ENCODE measurements around the gene GCNA.

GCNA gene, protein sequence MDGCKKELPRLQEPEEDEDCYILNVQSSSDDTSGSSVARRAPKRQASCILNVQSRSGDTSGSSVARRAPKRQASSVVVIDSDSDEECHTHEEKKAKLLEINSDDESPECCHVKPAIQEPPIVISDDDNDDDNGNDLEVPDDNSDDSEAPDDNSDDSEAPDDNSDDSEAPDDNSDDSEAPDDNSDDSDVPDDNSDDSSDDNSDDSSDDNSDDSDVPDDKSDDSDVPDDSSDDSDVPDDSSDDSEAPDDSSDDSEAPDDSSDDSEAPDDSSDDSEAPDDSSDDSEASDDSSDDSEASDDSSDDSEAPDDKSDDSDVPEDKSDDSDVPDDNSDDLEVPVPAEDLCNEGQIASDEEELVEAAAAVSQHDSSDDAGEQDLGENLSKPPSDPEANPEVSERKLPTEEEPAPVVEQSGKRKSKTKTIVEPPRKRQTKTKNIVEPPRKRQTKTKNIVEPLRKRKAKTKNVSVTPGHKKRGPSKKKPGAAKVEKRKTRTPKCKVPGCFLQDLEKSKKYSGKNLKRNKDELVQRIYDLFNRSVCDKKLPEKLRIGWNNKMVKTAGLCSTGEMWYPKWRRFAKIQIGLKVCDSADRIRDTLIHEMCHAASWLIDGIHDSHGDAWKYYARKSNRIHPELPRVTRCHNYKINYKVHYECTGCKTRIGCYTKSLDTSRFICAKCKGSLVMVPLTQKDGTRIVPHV

DNA sequence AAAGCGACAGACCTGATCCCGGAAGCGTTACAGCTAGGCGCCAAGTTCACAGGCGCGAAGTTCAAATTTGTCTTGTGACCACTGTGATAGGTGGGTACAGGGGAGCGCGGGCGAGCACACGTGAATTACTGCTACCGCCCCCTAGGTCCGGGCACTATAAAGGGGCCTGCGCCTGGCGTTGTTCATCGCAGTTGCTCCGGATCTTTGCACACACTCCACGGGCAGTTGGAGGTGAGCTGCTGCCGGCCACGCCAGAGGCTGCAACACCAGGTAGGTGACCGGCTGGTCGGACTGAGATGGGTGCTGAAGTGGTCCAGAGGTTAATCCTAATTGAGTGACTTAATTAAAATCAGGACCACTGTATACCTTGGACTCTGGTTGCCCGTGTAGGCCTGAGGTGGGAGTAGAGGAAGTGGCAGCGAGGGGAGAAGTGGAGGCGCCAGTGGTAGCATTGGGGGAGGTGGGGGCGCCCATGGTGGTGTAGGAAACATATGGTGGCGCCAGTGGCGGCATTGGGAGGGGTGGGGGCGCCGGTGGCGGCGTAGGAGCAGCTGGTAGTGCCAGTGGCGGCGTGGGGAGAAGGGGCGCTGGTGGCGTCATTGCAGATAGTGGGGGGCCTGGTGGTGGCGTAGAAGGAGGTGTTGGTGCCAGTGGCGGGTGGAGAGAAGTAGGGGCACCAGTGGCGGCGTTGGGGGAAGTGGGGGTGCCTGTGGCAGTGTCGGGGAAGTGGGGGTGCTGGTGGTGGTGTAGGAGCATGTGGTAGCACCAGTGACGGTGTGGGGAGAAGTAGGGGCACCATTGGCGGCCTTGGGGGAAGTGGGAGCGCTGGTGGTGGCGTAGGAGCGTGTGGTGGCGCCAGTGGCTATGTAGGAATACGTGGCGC is at the start of gene GCNA:
GCNA (plus strand) TSS at position 185 of the 883 bp plus-strand sequence. CDS start 2,385 bp downstream, outside the sequence.
- DNase-seq: no peak

DNA sequence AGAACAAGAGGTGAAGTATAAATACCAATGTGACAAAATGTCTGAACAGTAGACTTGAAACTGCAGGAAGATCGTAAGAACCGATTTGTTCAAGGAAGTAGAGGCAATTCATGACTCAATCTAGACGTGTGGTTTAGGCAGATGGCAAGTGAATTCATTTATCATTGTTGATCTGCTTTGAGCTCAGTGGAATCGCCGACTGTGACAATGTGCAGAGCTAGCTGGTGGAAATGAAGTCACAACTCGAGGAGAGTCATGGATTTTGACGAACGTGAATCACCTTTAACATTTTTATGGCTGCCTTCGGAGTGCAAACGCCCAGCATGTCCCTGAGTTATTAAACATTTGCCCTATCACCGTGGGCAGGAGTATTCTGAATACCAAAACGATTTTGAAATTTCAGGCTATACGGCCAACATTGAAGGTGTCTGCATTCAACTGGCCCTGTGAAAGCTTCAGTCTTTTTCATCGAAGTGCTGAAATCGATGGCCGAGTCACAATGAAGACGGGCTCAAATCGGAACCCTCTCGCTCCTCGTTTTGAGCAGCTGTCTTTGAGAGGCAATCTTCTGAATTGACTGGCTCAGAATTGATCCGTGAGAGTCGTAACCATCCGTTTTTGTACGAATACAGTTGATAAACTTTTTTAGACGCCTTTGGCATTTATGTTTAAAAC is 46.0 kb upstream of the GCNA start:
- DNase-seq: peak; percentile 72

DNA sequence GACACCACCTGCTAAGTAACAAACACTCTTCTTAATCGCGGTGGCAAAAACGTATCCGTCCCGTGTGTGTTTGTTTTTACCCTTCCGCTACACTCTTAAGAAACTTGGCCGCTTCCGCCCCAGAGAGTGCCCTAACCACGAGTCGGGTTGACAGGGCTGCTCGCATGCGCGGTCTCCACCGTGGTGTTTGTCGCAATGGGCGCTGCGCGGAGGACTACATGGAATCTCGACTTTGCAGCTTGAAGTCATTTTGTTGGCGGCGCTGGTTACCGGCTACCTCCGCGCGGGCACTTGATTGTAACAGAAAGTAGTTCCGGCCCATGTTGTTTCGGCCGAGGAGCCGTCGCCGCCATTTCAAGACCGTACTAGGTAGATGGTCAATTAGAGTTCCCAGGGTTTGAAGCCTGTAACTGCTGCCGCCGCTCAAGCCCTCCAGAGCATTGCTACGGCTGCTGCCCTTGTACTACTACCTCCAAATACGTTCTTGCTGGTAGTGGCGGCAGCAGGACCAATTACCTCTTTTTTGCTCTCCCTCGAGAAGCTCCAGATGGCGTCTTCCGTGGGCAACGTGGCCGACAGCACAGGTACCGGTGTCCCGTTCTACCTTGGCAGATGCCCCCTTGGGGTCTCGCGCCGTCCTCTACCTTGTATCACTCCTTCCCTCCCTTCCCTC is 45.3 kb upstream of the GCNA start, which contains the start of gene OGT:
OGT (plus strand) TSS at position 352 of the 673 bp plus-strand sequence; CDS start at position 548, 196 bp downstream.
- peak; percentile 95 for DNase-seq

DNA sequence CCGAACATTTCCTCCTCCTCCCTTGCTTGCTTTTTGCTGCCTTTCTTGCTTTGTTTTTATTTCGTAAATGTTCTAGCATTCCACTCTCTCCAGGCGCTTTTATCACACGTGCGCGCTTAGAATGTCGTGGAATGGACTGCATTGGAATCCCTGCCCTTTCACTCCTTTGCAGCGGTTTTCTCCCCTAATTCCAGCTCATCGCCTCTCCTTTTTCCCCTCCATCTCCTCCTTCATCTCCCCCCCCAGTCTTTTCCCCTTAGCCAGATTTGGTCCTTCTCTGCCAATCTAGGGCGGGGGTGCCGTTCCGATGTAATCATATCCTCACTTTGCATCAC is 44.8 kb upstream of the GCNA start:
- DNase-seq: no peak

DNA sequence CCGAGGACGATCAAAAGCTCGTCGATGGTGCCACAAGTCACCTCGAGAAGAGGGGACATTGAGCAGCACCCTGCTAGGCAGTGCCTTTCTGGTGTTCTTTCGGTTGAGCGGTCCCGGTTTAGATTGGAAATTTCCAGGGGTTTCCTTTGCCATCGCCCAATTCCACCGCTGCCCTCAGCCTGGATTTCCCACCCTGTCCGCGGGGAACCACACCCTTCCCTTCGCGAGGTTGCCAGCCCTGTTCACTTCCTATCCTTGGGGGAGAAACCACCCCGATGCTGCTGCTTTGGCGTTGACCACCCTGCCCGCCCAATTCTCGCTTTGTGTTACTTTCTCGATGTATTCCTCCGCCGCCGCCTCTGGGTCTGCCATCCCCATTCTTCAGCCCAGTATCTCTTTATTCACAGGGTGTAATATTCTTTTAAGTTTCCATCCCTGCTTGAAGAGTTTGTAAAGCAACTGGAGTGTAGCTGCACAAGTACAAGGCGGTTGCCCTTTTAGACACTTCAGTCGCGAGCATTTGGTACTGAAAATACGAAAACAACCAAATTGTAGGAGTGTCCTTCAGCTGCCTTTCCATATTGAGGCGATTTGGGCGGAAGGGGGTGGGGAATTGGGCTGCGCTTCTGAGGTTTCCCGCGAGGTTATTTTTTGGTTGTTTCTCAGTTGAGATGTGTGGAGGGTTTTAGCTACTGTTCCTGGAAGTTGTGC is 44.2 kb upstream of the GCNA start:
- DNase-seq: peak; percentile 56

DNA sequence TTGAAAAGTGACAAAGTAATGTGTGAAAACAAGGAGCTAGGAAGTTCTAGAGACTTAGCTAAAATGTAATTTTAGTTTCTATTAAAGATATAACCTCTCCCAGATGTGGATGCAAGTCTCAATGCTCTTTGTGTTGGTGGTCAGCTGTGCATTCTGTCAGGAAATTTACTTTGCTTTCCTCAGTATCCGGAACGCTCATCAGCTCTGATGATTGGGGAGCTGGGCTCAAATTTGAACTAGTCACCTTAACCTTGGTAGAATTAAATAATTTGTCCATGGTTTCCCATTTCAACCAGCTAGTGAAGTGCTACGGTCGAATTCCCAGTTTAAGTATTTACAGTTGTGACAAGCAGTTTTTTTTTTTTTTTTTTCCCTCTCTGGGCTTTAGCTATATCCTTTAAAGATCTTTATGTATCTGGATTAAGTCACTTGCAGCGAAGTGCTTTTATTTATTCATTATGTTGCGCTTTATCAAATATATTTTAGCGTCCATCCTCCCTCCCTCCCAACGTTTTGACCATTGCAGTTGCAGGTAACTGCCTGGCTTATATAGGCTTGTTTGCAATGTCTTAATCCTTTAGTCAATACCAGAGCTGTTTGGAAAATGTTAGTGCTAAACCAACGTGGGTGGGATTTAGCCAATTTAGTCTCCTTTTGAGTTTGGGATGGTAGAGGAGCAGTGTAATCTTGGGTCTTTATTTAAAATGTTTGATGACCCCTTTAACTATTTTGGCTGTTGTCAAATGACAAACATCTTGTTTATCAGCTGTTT is 43.3 kb upstream of the GCNA start:
- no peak for DNase-seq

DNA sequence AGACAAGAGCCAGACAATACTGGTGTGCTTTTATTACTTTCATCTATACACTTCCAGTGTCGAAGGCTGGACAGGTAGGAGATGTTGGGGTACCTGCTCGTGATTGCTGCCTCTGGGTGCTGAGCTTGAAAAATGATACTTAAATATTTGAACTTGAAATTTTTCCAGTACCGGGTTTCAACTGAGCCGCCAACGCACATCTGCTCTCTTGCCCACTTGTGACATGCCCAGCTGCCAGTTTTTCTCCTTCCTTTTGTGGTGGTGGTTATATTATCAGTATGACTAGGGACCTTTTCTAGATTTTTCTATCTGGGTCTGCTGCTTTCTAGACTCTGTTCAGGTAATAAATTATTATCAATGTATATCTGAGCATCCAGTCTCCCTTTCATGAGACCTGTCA is 42.0 kb upstream of the GCNA start:
- DNase-seq: no peak

DNA sequence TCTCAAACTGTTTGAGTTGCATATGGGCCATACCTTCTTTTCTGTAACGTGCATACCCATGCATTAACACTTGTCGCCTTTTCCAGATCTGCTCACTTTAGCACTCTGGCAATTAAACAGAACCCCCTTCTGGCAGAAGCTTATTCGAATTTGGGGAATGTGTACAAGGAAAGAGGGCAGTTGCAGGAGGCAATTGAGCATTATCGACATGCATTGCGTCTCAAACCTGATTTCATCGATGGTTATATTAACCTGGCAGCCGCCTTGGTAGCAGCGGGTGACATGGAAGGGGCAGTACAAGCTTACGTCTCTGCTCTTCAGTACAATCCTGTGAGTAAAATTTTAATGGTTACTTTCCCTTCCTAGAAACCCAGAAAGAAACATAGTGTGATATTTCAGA is 40.5 kb upstream of the GCNA start:
- no peak for DNase-seq

DNA sequence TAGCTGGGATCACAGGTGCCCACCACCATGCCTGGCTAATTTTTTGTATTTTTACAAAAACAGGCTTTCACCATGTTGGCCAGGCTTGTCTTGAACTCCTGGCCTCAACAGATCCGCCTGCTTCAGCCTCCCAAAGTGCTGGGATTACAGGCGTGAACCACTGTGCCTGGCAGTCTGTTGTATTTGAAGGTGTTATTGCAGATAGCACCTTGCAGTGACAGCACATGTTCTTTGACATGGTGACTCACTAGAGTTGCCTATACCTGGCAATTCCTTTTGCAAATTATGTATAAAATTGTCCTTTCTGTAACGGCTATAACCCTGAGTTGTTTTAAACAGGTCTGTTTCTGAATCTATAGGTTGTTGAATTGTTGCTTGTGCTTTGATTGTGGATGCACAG is 37.4 kb upstream of the GCNA start:
- DNase-seq: peak; percentile 22

DNA sequence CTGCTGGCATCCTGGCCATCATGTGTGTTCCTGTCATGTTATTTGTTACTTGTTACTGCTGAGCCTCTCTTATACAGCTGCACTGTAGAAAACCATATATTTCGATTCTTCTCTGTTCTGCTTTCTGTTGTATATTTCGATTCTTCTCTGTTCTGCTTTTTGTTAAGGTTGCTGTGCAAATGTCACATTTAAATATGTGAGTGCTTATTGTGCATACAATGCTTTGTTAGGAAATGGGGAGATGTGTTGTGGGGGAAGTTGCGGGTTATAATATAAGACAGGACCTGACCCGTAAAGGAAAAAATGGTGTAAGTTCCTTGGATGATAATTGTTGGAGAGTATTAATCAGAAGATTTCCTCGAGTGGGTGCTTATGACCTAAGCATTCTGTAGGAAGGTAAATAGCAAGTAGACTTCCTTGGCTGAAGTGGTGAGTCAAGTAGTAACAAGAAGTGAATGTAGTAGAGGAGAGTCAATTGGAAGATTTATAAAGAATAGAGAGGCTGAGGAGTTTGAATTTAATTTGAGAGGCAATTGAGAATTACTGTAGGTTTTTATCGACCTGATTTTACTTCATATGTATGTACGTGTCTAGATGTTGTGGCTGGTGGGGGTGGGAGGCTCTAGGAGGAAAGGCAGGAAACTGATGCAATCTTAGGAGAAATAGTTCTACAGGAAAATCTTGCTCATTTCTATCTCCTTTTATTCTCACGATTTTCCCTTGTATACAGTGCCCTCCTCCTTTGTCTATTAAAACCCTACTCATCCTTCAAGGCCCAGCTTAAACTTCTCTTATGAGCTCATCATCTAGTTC is 36.8 kb upstream of the GCNA start:
- no peak for DNase-seq

DNA sequence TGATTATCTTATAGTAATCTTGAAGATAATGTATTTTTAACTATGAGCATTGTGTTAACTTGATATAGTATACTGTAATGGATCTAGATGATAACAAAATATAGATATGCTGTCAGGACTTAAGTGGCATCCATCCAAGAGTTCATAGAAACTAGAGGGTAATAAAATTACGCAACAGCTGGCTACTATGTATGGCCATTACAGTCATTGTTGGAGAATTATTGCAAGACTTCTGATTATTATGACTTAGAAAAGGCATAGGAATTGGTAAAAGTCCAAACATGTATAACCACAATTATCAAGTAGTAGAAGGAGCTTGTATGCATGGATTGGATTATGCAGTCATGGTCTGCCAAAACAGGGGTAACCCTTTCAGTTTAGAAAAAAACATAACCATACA is 35.8 kb upstream of the GCNA start:
- no peak for DNase-seq

DNA sequence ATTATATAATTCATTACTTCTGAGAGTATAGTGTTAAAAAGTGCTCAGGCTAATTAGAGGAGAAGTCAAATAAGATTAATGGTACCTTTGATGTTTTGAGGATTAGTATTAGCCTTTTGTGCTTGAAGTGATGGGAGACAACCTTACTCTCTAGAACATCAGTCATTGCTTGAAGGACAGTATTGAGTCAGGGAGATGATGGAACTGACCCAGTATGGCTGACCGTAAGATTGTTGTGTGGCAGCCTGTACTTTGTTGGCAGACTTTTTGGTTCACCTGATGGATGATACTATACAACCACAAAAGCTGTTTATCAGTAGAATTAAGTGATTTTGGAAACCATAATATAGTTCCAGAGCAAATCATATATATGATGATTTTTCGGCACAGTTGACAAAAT is 35.4 kb upstream of the GCNA start:
- no peak for DNase-seq

DNA sequence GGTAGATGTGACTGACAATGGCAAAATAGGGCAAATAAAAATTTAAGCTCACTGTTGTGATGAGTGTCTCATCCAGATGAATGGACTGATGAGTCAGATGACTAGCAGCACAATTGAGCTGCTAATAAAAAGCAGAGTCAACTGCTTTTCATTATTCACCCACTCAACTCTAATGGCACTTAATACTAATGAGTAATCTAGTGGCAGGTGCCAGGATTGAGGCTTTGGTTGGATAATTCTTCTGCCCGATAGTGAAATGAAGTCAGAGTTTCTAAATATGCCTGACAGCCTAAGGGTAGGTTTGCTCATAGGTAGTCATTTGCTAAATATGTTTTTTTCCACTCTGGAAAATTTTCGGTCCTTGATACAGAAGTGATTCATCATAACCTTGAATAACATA is 34.9 kb upstream of the GCNA start:
- DNase-seq: no peak

DNA sequence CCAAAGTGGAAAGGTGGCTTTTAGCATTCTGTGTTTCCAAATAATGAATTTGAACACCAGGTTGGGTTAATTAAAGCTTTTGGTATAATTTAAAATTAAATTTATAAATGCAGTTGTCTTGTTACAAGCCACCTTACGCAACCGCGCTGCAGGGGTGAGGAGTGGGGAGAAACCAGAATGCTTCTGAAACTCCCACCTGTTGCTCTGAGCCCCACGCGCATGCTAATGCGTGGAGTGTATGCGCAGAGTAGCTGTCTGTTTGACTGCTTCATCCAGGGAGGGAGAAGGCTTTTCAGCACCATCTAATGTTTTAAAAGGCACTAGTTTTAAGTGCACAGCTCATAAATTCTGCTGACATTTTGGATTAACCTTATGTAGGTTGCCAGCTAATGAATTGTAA is 32.9 kb upstream of the GCNA start:
- no peak for DNase-seq

DNA sequence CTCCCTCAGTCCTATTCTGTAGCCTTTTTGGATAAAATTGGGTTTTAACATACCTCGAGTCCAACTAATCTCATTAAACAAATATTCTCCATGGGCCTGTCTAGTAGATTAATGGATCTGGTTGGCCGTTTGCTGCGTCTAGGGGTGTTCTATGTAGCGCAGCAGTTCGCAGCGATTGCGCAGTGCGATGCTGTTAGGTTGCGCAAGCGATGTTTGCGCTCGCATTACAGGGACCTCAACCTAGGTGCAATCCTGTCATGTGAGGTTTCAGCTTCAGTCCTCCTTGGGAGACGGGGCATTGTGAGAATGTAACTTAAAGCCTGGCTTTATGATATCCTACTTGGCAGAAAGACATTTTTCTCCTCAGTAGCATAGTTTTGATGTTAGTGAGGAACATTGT is 31.4 kb upstream of the GCNA start:
- no peak for DNase-seq

DNA sequence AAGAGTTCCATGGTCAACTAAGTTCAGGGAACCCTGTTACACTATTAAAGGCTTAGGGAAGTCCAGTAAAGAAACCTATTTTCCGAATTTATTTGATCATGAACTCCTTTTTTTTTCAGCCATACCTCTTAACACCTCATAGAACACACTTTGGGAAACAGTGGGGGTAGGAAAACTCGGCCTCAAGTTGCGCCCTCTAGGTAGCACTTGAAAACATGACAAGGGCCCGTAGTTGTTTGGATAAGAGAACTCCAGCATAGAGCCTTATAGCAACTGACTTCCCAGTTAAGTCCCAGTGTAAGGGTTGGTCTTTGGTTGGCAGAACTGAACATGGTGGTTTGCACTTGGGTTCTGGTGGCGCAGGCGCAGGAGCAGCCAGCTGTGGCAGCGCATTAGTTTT is 30.9 kb upstream of the GCNA start:
- DNase-seq: no peak

DNA sequence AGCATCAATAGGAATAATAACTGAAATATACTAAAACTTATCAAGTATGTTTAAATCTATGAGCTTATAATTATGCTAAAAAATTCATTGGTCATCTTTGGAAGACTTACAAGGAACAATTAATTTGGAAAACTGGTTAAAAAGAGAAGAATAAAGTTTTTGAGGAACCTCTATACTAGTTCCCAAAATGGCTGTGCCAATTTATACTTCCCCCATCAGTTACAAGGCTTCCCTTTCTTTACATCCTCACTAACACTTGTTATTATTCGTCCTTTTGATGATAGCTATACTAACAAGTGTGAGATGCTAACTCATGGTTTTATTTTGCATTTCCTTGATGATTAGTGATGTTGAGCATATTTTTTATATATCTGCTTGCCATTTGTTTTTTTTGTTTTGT is 28.3 kb upstream of the GCNA start:
- no peak for DNase-seq

DNA sequence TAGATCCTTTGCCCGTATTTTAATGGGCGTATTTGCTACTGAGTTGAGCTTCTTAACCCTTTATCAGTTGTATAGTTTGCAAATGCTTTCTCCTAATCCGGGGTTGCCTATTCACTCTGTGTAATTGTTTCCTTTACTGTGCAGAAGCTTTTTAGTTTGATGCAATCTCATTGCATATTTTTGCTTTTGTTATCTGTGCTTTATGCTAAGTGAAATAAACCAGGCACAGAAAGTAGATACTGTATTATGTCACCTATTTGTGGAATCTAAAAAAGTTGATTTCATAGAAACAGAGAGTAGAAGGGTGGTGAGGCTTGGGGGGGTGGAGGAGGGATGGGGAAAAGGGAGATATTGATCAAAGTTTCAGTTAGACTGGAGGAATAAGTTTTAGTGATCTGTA is 27.7 kb upstream of the GCNA start:
- DNase-seq: peak; percentile 7

DNA sequence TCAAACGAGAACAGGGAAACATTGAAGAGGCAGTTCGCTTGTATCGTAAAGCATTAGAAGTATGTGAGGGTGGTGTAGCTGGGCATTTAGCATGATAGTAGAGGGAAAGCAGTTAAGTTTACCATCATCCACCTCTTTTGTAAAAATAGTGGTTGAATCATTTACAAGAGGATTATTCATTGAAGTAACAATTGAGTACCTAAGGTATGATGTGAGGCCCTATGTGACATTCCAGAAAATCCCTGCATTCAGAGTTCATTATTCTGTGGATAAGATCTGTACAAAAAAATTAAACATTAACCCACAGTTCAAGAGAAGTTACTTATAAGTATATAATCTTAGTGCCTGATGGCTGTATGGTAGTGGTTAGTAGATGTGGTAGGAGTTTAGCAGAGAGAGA is 22.2 kb upstream of the GCNA start:
- DNase-seq: no peak

DNA sequence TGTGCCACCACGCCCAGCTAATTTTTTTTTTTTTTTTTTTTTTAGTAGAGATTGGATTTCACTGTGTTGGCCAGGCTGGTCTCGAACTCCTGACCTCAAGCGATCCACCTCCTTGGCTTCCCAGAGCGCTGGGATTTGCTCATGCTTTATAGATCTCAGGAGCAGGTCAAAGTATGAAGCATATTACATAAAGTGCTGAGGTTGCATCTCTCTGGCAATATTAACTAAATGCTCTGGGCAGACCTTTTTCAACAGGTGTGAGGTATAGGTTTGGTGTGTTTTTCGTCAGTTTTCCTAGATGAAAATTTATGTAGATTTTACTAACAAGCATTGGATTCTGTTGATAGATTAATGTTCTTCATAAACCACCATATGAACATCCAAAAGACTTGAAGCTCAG is 19.3 kb upstream of the GCNA start:
- DNase-seq: no peak

Measured in hematopoietic multipotent progenitor cell treated with erythropoietin and hydrocortisone succinate and interleukin-3 and kit ligand, for 8 days (in vitro differentiated cells).